ENCODE results near the gene VSIR. TPM values are rescaled to one million over a fixed set of nuclear protein-coding genes. Genes with fewer than 3 reads are reported as not detected.
A peak's percentile ranks its signal among the peaks of the same experiment; 100 is the strongest.

VSIR gene
- total RNA-seq, 1 donor = 109 TPM

DNA sequence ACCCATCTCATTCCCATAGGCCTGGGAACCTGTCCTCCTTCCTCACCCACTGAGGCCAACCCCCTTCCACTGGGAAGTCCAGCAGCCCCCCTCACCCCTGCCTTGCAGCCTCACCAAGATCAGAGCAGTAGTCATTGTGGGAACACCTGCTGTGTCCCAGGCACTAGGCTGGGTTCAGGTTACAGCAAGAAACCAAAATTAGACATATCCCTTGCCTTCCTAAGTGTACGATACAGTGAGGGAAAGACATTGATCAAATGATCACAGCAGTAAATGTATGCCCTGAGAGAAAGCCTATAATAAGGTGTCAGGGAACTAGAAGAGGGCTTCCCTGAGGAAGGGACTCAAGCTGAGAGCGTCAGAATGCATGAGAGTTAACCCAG is 36.8 kb downstream of the VSIR start:
- DNase-seq (ENCODE audit: low read depth in 2 of 3, low spot score in 2 of 3) = no peak

DNA sequence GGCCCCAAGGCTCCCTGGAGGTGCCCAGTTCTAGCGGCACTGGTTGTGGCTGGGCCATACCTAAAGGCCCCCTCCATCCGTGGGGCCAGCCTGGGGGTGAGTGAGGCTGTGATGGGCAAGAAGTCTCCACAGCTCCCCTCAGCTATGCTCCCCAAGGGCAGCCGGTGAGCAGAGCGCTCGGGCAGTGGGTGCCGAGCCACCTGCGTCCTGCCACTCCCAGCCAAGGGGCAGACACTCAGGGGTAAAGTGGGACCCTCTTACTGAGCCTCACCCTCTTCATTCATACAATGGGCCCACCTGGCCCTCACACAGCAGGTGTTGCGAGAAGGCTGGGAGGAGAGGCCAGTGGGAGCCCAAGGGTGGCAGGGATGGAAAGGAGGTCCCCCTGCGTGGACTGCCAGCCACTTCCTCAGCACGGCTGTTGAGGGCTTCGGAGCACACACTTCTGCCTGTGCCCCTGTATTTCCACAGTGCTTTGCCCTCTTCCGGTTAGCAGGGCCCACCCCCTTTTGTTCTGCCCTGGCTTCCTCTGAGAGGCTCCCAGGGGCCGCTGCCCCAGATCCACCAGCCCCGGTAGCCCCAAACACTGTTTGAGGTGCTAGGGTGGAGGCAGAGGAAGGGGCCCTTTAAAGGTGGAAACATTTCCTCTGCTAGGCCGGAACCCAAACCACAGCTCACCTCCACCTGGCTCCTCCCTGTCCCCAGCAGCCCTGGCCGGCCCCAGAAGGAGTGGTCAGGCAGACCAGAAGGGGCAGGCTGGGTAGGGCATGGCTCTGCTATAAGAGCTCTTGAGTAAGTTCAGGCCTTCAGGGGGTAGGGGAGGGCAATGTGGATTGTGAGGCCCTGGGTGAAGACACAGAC is 37.4 kb downstream of the VSIR start:
- peak in 2 of 3 donors; percentile 39 to 73 for DNase-seq (ENCODE audit: low read depth in 2 of 3, low spot score in 2 of 3)

DNA sequence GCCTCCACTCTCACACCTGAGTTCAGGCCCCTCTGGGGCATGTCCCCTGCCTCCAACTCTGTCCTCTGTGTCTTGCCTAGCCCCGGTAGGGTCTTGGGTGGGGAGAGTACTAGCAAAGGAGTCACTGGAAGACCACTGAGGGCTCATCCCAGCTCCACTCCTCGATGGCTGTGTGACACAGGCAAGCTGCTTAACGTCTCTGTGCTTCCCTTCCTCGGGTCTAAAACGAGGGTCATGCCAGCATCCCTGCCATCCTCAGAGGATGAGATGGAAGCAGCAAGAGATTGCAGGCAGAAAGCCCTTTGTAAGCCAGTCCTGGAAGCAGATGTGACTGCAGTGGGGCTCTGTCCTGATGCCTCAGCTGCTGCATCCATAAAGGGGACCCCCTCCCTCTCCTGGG is 38.5 kb downstream of the VSIR start:
- no peak for DNase-seq (ENCODE audit: low read depth in 2 of 3, low spot score in 2 of 3)

DNA sequence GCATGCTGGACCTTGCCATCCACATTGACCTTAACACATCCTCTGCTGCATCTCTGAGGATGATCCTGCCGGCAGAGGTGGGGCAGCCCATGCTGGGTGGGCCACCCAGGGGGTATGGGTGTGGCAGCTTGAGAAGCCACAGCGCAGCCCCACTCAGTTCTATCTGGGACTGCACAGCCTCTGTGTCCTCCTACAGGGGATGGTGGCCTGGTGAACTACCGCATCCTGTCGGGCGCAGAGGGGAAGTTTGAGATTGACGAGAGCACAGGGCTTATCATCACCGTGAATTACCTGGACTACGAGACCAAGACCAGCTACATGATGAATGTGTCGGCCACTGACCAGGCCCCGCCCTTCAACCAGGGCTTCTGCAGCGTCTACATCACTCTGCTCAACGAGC is 41.5 kb downstream of the VSIR start:
- no peak for DNase-seq (ENCODE audit: low read depth in 2 of 3, low spot score in 2 of 3)

DNA sequence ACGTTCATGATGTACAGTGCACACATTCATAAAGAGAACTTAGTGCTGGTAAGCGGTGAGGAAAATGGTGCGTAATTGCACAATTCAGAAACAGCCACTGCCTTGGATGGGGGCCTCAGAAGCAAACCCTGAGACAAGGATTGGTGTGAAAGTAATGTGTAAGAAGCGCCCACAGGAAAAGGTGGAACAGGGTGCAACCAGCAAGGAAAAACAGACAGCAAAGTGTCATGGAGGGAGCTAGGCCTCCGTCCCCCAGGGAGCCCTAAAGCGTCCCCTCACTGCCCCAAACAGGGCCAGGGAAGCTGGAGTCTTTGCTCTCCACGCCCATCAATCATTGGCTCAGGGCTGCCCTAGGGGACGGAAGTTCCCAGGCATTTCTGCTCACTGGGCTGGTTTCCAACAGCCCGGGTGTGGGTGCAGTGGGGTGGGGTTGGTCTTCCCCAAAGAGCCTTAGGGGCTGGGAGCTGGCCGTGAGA is 44.1 kb downstream of the VSIR start:
- DNase-seq (ENCODE audit: low read depth in 2 of 3, low spot score in 2 of 3) = peak in 2 of 3 donors; percentile 43 to 47

DNA sequence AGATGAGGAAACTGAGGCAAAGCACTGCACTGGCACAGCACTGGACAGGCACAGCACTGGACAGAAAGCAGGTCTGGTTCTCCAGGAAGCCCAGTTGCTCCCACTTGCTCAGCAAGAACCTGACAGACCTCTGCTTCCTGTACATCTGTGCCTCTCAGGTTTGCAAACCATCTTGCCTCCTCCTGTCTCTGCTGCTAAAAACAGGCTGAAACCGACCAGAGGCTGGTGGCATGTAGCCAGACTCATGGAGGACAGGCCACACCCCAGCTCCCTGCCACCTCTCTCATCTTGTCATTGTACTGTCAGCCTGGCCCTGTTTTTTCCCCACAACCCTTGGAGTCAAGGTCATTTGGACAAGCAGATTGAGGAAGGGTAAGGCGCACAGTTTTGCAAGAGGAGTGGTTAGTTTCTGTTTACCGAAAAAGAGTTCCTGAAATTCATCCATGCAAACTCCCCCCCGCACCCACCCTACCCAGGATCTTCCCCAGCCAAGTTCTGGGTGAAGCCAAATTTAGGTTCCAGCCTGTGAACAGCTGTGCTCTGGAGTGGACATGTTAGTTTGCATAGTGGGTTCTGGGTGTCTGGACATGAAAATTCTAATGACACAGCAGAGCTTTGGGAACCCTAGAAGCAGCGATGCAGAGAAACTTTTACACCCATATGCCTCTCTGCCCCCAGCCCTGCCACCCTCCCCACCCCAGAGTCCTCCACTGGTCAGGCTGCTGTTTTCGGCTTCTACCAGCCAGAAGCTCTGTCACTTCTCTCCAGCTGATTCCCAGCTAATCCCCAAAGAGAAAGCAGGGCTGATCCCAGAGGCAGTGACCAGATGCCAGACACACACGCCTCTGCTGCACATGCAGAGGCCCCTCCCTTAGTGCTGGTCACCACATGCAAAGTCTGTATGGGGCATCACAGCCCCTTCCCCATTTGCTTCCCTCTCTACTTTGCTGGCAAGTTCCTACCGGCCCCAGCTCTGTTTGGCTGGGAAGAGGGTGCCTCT is 45.3 kb downstream of the VSIR start:
- DNase-seq (ENCODE audit: low read depth in 2 of 3, low spot score in 2 of 3) = peak; percentile 55 to 83 (median 62)

DNA sequence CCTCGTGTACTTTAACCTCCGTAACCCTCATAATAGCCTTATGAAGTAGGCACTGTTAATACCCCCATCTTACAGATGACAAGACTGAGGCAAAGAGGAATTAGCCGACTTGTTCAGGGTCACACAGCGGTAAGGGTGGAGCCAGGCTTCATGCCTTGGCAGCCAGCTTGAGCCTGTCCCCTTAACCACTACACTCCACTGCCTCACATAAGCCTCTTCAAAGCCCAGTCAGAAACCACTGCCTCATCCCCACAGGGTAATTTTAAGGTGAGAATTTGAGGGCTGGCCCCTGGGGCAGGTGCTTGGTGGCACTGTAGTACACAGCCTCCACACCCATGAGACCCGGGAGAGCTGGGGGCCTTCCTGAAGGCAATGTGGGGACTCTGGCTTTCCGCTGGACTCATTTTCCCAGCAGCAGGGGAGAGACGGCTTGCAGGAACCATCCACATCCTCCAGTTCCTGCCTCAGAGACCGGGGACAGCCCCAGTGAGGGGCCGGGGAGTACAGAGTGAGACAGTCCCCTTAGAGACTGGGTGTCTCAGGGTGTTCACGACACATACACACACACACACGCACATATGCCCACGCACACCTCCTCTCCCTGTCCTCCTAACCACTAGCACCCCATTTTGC is 46.1 kb downstream of the VSIR start:
- peak in 2 of 3 donors; percentile 24 to 45 for DNase-seq (ENCODE audit: low read depth in 2 of 3, low spot score in 2 of 3)

DNA sequence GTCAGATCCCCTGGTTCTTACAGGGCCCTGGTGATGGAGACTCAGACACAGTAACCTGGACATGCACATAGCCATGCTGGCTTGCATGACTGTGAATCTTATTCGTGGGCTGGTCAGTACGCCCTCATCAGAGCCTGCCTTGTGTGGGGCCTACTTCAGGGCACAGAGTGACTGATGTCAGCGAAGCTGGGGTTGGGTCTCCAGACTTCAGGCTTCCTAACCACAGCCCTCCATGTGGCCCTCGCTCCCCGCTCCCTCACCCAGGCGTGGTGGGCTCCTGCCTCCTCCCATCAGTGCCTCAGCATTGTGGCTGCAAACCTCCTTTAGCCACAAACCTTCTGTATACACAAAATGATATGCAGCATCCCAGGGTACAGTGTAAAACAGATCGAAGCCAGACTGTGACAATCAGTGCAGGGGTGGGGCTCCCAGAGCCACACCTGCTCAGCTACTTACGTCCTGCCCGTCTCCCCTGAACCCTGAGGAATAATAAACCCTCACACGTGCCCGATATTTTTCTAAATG is 46.7 kb downstream of the VSIR start:
- DNase-seq (ENCODE audit: low read depth in 2 of 3, low spot score in 2 of 3) = peak in 1 of 3 donors; percentile 32

DNA sequence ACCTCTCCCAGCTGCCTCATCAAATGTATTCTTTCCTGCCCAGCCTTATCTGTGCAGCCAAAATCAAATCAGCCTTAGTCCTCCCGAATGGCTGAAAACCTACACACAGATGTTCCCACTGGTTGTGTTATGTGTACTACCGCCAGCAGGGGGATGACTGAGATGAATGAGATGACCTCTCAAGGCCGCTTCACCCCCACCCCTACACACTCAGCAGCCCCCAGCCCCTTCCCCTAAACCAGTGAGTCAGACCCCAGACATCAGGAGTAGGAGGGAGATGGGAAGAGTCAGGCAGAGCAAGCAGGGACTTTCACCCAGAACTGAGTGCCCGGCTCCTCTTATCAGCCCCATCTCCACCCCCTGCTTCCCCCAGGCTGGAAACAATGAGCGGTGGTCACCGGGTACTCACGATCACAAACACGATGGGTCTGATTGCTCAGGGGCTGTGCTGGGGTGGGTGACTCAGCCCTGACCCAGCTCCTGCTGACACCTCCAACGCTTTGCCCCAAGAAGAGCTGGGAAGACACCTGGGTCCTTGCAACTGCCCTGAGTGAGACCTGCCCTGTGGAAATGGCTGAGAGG is 47.2 kb downstream of the VSIR start:
- DNase-seq (ENCODE audit: low read depth in 2 of 3, low spot score in 2 of 3) = peak in 2 of 3 donors; percentile 52 to 65

DNA sequence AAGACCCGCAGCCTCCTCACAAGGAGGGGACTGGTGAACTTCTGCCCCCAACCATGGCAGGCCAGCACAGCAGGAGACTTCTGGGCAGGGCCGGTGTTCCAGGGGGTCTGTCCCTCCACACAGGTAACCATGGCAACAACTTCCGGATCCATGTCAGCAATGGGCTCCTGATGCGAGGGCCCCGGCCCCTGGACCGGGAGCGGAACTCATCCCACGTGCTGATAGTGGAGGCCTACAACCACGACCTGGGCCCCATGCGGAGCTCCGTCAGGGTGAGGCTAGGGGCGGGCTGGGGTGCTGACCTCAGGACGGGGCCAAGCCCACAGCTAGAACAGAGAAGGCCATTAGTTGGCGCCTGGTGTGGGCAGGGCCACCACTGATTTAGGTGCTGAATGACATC is 48.1 kb downstream of the VSIR start:
- DNase-seq (ENCODE audit: low read depth in 2 of 3, low spot score in 2 of 3) = no peak

DNA sequence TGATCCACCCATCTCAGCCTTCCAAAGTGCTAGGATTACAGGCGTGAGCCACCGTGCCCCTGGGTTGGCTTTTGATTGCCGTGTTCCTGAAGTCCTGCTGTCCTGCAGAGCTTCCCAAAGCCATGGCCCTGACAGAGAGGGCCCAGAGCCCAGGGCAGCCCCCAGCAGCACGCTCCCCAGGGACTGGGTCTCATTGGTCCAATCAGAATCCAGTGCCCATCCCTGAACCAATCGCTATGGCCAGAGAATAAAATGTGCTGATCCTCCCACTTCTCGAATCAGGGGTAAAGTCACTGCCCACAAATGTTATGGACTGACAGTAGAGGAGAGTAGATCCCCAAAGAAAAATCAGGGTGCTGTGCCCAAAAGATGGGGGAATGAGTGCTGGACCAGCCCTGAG is 48.8 kb downstream of the VSIR start:
- no peak for DNase-seq (ENCODE audit: low read depth in 2 of 3, low spot score in 2 of 3)

DNA sequence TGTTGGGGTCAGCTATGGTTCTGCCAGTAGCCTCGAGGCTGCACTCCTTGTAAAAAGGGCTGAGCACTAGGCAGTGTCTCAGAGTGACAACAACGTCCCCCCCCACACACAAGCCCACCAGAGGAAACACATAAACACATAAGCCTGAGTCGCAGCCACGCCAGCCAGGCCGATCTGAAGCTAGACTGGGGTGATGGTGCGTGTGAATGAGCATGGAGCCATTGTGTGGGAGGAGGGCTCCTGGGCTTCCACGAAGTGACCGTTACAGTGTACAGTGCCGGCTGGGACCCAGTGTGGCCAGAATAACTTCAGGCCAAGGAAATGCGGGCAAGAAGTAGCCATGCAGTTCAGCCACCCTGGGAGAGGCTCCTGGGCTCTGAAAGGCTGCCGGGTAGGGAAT is 50.0 kb downstream of the VSIR start:
- no peak for DNase-seq (ENCODE audit: low read depth in 2 of 3, low spot score in 2 of 3)

DNA sequence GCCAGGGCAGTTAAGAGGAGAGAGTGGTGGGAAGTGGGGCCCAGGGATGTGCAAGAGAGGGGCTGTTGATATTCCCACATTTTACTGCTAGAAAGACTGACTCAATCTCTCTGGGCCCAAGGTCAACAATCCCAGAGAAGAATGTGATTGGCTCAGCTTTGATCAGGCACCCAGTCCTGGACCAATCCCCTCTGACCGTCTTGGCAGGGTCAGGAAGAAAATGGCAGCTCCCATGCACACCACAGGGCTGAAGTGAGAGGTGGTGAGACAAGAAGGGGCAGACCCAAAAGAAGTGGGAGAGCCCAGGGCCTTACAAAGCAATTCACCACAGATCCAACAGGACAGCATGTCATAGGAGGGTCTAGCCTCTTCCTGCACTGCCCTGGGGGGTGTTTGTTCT is 50.5 kb downstream of the VSIR start:
- DNase-seq (ENCODE audit: low read depth in 2 of 3, low spot score in 2 of 3) = no peak

DNA sequence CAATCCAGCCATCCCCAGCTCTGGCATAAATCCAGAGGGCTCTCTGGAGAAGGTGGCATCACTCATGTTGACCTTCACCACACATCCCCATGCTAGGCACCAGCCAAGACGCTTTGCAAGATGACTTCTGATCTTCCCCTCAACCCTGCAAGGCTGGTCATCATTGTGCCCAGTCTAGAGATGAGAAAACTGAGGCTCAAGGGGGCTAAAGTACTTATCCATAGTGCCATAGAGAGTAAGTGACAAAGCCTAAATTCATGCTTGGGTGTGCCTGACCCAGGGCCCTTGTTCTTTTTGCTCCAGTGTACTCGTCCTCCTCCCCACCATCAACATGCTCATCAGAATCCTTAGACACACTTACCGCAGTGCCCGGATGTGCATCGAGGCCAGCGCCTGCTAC is 52.0 kb downstream of the VSIR start:
- no peak for DNase-seq (ENCODE audit: low read depth in 2 of 3, low spot score in 2 of 3)

DNA sequence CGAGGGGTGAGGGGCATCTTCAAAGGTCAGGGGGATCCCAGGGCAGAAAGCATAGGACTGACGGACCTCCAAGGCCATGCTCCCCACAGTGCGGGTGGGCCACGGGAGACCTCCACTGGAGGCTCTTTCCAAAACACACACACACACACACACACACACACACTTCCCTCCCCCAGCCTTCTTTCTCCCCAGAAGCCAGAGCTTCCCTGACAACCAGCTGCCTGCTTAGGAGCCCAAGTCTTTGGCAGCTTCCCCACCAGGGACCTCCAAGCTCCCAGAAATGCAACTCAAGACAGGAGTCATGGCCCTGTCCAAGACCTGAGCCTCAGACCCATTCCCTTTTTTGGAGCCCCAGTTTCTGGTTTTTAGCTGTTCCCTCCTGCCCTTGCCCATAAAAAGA is 53.0 kb downstream of the VSIR start:
- DNase-seq (ENCODE audit: low read depth in 2 of 3, low spot score in 2 of 3) = no peak

DNA sequence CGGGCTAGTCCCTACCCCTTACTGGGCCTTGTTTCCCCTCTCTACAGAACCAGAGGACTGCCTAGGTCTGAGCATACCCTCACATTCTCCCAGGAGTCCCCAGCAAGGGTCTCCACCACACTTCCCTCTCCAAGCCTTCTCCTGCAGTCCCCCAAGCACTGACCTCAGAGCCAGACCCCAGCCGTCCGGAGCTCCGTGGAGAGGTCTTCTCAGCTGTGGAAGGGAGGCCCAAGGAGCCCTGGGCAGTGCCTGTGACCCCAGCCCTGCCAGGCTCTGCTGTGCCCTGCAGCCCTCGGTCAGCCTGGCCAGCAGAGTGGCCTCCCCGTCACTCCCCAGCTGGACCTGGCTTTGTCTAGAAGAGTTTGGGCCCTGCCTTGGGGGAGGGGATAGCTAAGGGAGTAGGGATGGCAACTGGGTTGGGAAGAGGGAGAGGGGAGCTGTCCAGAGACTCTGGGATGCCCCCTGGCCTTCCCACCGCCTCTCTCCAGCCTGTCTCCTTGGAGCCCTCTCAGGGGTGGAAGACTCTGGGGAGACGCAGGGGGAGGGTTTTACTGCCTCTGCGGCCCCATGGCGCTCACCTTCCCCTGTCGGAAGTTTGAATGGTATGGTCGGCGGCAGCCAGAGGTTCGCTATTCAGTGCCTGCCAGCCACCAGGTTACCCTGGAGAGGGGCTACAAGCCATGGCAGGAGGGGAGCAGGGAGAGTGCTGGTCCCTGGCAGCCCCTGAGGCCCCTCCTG is 53.7 kb downstream of the VSIR start, which contains the start of gene C10orf105:
TSS of gene C10orf105 (minus strand) at position 315 of the 738 bp plus-strand sequence. CDS start 3,441 bp downstream, outside the sequence.
- DNase-seq (ENCODE audit: low read depth in 2 of 3, low spot score in 2 of 3) = no peak

DNA sequence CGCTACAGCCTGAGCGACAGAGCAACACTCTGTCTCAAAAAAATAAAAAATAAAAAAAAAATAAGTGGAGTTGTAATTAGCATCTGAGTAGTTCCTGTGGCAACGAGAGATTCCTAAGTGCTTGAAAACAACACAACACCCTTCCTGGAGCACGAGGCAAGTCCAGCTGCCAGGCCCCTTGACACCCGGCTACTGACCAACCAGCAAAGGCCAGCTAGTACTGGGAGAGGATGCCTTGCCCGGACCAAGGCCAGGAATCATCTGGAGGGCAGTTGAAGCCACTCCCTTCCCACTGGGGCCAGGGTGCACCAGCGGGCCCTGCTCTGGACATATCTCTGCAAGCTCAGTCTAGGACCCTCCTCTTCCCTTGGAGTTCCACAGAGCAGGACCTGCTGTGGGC is 54.3 kb downstream of the VSIR start:
- DNase-seq (ENCODE audit: low read depth in 2 of 3, low spot score in 2 of 3) = no peak

DNA sequence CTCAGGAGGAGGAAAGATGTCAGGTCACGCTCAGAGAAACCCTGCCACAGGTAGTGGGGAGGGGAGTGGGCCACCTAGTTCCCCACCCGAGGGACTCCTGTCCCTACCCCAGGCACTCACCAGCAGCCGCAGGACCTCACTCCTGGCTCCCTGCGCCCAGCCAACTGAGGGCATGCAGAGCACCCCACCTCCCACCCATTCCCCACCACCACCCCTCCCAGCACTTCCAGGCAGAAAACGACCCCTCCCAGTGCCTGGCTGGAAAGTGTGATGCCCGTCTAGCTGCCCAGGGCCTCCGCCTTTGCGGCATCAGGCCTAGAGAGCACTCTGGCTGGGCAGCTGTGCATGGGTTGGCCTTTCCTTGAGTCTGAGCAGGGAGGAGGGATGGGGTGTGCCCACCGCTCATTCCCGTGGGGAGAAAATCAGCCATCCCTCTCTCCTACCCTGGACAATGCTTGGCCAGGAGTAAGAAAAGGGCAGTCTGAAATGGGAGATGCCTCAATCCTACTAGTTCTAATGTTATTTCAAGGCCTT is 55.1 kb downstream of the VSIR start:
- no peak for DNase-seq (ENCODE audit: low read depth in 2 of 3, low spot score in 2 of 3)

DNA sequence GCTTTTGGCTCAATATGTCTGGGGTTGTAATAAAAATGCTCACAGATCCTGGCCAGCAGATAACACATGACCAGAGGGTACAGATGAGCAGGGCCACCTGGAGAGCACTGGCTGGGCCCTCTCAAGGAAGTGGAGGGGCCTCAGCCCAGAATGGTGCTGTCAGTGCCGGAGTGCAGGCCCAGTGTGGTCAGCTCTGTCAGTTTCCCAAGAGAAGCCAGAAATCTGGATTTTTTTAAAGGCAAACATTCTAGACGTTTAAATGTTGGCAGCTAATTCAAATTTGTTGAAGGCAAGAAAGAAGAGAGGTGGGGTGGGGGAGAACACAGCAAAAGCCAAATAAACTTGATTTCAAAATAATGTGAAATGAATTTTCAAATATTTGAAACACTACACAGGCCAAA is 55.8 kb downstream of the VSIR start:
- no peak for DNase-seq (ENCODE audit: low read depth in 2 of 3, low spot score in 2 of 3)
